NCI-H187 (cell line): Measurements from ENCODE around the gene HADH.
A peak's percentile ranks its signal among the peaks of the same experiment; 100 is the strongest.
"Not testable (repeated sequence)": the region's sequence is repeated elsewhere in the genome, so short reads cannot be mapped to it uniquely, and the experiment has no call there.

Source experiments
- DNase-seq, 2 experiments: peaks; one replicate each; lab custom pipeline; 2025; lab: John Stamatoyannopoulos, UW

HADH gene

GRCh38 chr4:107989537-107990386, at the start of gene HADH:
Gene HADH, plus strand, starts transcription at chr4:107989889. Its CDS starts 44 bp downstream, at chr4:107989933.
- DNase-seq: peak; percentile 38 to 64

- no peak for DNase-seq
These were observed 43.9 kb upstream of the HADH start for GRCh38 chr4:107945809-107946208.

GRCh38 chr4:107950746-107951540, 38.7 kb upstream of the HADH start:
- no peak for DNase-seq

DNA sequence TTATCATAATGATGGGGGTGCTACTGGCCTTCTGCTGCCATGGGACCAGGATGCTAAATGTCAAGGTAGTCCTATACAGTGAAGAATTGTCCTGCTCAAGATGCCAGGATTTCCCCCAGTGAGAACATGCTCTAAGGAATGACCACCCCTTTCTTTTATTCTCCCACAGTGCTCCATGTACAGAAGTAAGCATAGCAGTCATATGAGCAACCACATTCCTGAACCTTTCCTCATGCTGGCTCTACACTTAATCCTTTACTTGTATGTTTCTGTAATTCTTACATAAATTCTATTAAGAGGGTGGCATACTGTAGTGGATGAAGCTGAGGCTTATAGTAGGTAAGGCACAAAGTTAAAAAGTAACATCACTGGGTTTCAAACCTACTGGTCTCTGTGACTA, 38.1 kb upstream of the HADH start:
- DNase-seq: no peak

DNA sequence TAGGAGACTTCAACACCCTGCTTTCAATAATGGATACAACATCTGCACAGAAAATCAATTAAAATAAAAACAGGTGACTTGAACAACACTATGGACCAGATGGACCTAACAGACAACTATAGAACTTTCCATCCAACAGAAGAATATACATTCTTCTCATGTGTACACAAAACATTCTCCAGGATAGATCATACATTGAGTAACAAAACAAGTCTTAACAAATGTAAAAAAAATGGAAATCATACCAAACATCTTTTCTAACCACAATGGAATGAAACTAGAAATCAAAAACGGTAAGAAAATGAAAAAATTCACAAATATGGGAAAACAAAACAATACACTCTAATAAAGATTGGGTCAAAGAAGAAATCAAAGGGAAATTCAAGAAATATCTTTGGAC, 33.7 kb upstream of the HADH start:
- DNase-seq: no peak

- no peak for DNase-seq
These were observed 22.8 kb upstream of the HADH start for GRCh38 chr4:107966903-107967302.

GRCh38 chr4:107967519-107967918, 22.2 kb upstream of the HADH start:
- not testable (repeated sequence) for DNase-seq

DNA sequence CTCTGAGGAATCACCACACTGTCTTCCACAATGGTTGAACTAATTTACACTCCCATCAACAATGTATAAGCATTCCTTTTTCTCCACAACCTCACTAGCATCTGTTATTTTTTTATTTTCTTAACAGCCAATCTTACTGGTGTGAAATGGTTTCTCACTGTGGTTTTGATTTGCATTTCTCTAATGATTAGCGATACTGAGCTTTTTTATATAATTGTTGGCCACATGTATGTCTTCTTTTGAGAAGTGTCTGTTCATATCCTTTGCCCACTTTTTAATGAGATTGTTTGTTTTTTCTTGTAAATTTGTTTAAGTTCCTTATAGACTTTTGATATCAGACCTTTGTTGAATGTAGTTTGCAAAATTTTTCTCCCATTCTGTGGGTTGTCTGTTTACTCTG, 21.8 kb upstream of the HADH start:
- not testable (repeated sequence) for DNase-seq

- no peak for DNase-seq
These were observed 19.5 kb upstream of the HADH start for GRCh38 chr4:107970063-107970798.

DNA sequence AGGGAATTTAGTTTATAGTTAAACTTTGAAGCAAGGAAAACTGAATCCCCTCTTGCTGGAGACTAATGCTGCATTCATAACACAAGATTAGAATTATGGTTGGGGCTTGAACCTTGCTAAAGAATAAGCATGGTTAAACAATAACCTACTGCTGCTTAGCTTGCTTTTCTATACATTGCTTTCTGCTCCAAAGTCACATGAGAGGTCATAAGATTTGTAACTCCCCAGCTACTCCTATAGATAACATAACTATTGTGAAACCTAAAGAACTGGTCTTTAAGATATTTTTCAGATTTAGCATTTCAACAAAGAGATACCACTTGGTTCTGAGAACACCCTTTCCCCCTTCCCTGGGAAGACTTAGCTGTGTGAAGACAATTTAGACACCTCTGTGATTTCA, 17.1 kb upstream of the HADH start:
- no peak for DNase-seq

GRCh38 chr4:107974523-107974922, 15.2 kb upstream of the HADH start:
- no peak for DNase-seq

- DNase-seq: no peak
These were observed 12.2 kb upstream of the HADH start for GRCh38 chr4:107977482-107977881.

GRCh38 chr4:107977966-107978705, 11.6 kb upstream of the HADH start:
- no peak for DNase-seq

DNA sequence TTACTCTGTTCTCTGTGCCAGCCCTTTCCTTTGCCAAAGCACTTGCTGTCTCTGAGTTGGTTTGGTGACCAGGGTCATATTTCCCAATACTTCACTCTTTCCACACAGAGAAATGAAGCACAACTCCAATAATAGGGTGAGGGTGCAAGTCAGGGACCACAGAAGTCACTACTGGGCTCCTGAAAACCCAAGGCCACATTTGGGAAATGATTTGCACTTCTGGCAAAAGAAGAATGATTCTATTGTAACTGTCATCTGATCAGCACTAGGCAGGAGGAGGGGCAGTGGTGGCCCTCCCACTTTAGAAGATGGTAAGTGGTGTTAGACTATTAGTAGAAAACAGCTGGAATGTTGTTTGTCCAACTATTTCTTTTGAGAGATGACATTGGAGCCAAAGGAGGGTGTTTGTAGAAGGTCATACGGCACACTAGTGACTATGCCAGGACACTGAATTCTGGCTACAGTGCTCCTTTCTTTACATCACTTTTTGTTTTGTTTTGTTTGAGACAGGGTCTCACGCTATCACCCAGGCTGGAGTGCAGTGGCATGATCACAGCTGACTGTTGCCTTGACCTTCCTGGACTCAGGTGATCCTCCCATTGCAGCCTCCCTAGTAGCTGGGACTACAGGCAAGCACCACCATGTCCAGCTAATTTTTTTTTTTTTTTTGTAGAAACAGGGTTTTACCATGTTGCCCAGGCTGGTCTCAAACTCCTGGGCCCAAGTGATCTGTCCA, 10.8 kb upstream of the HADH start:
- no peak for DNase-seq

- no peak for DNase-seq
These were observed 1.6 kb upstream of the HADH start for GRCh38 chr4:107987916-107988762.

GRCh38 chr4:107988763-107989035, 990 bp upstream of the HADH start:
- no peak for DNase-seq

DNA sequence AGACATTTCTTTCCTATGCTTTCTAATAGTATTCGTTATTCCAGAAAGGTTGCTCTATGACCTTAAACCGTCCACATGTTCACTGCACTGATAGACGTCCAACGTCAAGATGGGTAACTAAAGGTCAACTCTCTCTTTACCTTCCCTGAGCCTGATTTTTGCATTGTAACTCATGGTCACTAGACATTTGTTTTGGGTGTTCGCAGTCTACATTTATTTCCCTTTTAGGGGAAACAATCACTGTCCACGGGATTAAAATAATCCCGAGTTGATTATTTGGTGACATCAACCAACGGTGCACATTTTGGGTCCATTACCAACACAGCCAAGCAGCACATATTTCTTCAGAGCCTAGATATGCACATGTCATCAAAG, 540 bp upstream of the HADH start:
- DNase-seq: no peak

- no peak for DNase-seq
These were observed 2.4 kb downstream of the HADH start for GRCh38 chr4:107991945-107992630.

DNA sequence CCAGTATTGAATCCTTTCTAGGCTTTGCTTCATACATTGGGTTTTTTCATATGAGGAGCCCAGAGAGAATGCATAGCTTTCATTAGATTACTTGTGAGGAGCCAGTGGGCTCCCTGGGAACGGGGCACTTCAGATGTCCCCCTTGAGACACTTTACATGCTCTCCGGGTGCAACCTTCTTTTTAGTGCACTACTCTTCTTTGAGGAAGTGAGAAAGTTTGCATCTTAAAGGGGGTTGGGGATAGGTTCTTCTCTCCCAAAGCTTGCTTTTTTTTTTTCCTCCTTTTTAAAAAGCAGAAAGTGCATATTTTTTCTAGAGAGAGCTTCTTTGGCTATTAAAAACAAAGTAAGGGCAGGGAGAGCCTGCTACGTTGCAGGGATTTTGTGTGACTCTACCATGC, 4.3 kb downstream of the HADH start:
- DNase-seq: no peak

GRCh38 chr4:107994894-107995293, 5.2 kb downstream of the HADH start:
- no peak for DNase-seq
